Thoracic aorta (tissue), 2 donors: Measurements from ENCODE around the gene AEBP1. TPM values are rescaled to one million over a fixed set of nuclear protein-coding genes. Genes with fewer than 3 reads are reported as not detected.

ENCODE experiments used
- ATAC-seq: fragments of 150-250 bp; one replicate; pipeline ENCODE4 v1.8.0; 2017; ENCODE audit warnings: low read depth; ENCODE audit not compliant: insufficient number of reproducible peaks, low FRiP score
- DNase-seq: peaks from one replicate; pipeline ENCODE4 v3.0.0-alpha.2; 2020; ENCODE audit warnings: low spot score
- H3K27ac ChIP-seq, 2 donors: fragments of 200-600 bp; sonication (generic); 1 replicate in 1 of 2; 2 replicates in 1 of 2; pipeline ENCODE4 v1.5.1; 2016; ENCODE audit warnings: mild to moderate bottlenecking in 2 of 2, moderate library complexity in 2 of 2
- H3K27me3 ChIP-seq: fragments of 200-600 bp; sonication (generic); replicated peaks from 2 replicates; pipeline ENCODE4 v1.6.0; 2016; ENCODE audit warnings: mild to moderate bottlenecking; ENCODE audit not compliant: insufficient read depth
- H3K36me3 ChIP-seq: fragments of 200-600 bp; sonication (generic); one replicate; pipeline ENCODE4 v1.5.1; 2016
- H3K4me1 ChIP-seq, 2 donors: fragments of 200-600 bp; sonication (generic); 1 replicate in 1 of 2; 2 replicates in 1 of 2; pipeline versions ENCODE4 v1.5.1 to v1.6.0; 2016; ENCODE audit warnings: low read depth in 2 of 2, mild to moderate bottlenecking in 1 of 2; ENCODE audit not compliant: control insufficient read depth in 1 of 2
- H3K4me3 ChIP-seq: fragments of 200-600 bp; sonication (generic); 2 replicates; pipeline ENCODE4 v1.5.1; 2016; ENCODE audit warnings: mild to moderate bottlenecking
- H3K9me3 ChIP-seq: fragments of 200-600 bp; sonication (generic); 2 replicates; pipeline ENCODE4 v1.5.1; 2016
- total RNA-seq, 2 donors: library from RNA; depleted of rRNA; stranded (reverse); fragments of >200 nt; gene quantifications; one replicate each; pipeline versions ENCODE4 v1.1.0 to v1.2.3, GENCODE V29; 2016
- TF ChIP-seq, protein P1 (sequence below): fragments of 200-600 bp; sonication (generic); IDR thresholded peaks from one replicate; pipeline ENCODE4 v1.5.1; 2019; ENCODE audit warnings: antibody characterized with exemption

The AEBP1 gene
- total RNA-seq, 2 donors from 2014 or later = 1,006 to 1,415 TPM

DNA sequence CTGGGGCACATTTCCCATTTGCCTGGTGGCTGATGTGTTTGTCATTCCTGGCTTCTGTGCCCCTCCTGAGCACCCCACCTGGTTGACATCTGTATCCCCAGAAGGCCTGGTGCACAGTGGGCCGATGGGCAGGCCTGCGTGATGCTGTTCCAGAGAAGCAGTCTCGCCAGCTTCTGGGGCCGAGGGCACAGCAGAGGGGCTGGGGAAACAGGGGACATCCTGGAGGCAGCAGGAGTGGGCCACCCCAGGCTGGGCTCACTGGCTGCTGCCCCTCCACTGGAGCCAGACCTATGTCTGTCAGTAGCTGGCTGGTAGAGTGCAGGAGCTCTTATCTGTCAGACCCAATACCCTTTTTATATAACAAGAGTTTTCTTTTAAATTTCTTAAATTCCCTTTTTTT, 37.9 kb downstream of the AEBP1 start:
- no peak for ATAC-seq
- H3K4me1 ChIP-seq = peaks cover 6 to 14% of the 10 kb centered on the region in 2 donors
- TF ChIP-seq, protein P1, sequence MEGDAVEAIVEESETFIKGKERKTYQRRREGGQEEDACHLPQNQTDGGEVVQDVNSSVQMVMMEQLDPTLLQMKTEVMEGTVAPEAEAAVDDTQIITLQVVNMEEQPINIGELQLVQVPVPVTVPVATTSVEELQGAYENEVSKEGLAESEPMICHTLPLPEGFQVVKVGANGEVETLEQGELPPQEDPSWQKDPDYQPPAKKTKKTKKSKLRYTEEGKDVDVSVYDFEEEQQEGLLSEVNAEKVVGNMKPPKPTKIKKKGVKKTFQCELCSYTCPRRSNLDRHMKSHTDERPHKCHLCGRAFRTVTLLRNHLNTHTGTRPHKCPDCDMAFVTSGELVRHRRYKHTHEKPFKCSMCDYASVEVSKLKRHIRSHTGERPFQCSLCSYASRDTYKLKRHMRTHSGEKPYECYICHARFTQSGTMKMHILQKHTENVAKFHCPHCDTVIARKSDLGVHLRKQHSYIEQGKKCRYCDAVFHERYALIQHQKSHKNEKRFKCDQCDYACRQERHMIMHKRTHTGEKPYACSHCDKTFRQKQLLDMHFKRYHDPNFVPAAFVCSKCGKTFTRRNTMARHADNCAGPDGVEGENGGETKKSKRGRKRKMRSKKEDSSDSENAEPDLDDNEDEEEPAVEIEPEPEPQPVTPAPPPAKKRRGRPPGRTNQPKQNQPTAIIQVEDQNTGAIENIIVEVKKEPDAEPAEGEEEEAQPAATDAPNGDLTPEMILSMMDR = no peak
- no peaks in the 10 kb centered on the region for H3K27me3 ChIP-seq
- no peaks in the 10 kb centered on the region for H3K9me3 ChIP-seq
- no peak for DNase-seq
- H3K36me3 ChIP-seq = no peaks in the 10 kb centered on the region
- H3K4me3 ChIP-seq = no peak overlapping the region
- H3K27ac ChIP-seq = no peak overlapping the region

DNA sequence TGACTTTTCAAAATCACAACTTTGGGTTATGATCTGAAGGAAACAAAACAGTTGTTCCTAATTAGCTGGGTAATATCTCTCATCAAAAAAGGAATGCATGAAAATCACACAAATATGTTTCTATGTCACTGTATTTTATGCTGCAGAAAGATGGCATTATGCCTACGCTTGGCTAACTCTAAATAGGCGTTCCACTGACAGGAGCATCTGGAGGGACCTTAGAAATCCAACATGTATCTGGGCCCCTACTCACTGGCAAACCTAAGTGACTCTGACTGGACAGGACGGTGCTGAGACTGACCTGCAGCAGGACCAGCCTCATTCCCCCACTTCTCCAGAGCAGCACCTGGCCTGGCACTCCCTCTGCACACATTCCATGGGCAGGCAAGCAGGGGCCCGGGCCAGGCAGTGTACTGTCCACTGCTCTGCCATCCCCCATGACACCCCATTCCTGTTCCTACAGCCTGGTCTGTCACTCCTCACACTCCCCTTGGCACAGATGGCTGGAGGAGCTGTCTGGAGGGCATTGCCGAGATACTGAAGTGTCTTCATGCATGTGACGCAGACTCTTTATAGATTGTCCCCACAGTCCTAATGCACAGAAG, 39.6 kb downstream of the AEBP1 start:
- Histone ChIP-seq H3K27ac (no peak overlapping the region), H3K4me1 (peaks cover 6 to 14% of the 10 kb centered on the region in 2 donors), H3K9me3 (no peaks in the 10 kb centered on the region), H3K27me3 (no peaks in the 10 kb centered on the region), H3K36me3 (no peaks in the 10 kb centered on the region), H3K4me3 (no peak overlapping the region)
- no peak for ATAC-seq
- TF ChIP-seq, protein P1 = no peak
- no peak for DNase-seq

DNA sequence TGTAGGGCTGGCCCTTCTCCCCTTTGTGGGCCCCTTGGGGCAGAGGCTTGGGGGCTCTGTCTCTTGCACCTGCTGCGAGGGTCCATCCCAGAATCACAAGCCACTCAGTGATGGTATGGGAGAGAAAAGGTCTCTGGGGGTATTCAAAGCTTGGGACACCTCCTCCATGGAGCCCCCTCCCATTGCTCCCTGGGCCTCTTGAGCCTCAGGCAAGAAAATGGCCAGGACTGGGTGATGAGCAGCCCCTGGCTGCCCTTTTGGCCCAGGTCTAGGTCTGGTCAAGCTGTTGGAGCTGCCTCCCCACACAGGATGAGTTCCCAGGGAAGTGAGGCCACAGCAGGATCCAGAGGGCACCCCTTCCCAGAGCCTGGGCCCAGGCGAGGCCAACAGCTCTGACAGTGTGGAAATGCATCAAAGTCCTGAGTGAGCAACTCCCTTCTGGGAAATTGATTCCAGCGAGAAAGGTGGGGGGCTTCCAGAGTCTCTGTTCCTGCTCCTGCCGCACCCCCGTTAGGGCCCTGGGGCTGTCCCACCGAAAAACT, 40.4 kb downstream of the AEBP1 start:
- peaks cover 6 to 14% of the 10 kb centered on the region in 2 donors for H3K4me1 ChIP-seq
- H3K4me3 ChIP-seq = no peak overlapping the region
- ATAC-seq (no peak), DNase-seq (no peak)
- H3K27me3 ChIP-seq = no peaks in the 10 kb centered on the region
- no peaks in the 10 kb centered on the region for H3K9me3 ChIP-seq
- H3K27ac ChIP-seq = no peak overlapping the region
- TF ChIP-seq, protein P1 = no peak
- H3K36me3 ChIP-seq = no peaks in the 10 kb centered on the region

DNA sequence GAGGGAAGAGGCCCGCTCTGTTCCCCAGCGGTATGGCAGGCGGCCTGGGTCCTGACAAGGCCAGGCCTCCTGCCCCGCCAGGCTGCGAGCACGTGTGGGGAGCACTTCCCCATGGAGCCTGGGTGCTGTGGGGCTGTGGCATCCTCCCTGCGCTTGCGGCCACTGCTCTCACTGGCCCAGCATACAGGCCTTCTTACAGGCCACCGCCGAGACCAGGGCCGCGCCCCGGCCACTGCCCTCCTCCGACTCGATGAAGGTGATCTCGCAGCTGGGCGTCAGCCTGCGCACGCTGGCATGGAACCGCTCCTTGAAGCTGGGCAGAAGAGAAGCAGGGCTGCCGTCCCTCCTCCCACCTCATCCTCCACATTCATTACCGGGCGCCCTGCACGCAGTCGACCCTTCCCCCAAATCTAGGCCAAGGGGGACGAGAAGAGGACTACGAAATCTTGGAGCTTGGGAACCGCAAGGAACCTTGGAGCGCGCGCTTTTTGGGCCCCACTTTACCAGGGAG, 40.9 kb downstream of the AEBP1 start:
- H3K4me3 ChIP-seq = peak overlapping the region; percentile 74
- H3K4me1 ChIP-seq = peaks cover 6 to 14% of the 10 kb centered on the region in 2 donors
- H3K27ac ChIP-seq = no peak overlapping the region
- no peaks in the 10 kb centered on the region for H3K27me3 ChIP-seq
- no peaks in the 10 kb centered on the region for H3K36me3 ChIP-seq
- no peak for ATAC-seq
- no peak for DNase-seq
- TF ChIP-seq, protein P1 = no peak
- H3K9me3 ChIP-seq = no peaks in the 10 kb centered on the region

DNA sequence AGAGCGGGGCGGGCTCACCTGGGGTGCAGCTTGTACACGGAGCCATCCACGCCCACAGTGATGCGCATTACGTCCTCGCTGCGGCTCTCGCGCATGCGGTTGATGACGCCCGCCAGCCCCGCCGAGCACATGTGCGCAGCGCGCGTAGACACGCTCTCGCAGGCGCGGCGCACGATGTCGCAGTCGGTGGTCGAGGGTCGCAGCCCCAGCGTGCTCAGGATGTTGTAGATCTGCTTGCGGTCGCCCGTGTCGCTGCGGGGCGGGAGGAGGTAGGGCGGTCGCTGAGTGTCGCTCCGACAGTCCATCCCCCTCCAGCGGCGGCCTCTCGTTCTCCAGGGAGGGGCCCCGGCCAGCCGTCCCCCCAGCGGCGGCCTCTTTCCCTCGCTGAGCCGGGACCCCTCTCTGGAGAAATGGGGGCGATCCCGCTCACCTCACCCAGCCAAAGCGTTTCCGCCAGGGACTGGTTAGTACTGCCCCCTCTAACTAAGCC, 41.4 kb downstream of the AEBP1 start:
- H3K36me3 ChIP-seq = no peaks in the 10 kb centered on the region
- peaks cover 6 to 14% of the 10 kb centered on the region in 2 donors for H3K4me1 ChIP-seq
- ATAC-seq (no peak), DNase-seq (no peak)
- TF ChIP-seq, protein P1 = no peak
- no peaks in the 10 kb centered on the region for H3K9me3 ChIP-seq
- no peak overlapping the region for H3K27ac ChIP-seq
- peak overlapping the region; percentile 74 for H3K4me3 ChIP-seq
- H3K27me3 ChIP-seq = no peaks in the 10 kb centered on the region
